COLO668 (cell line): Measurements from ENCODE around the gene PNPLA6.

Experiments used
- DNase-seq: peaks from one replicate; lab custom pipeline; 2025; ENCODE audit not compliant: unreplicated experiment; lab: John Stamatoyannopoulos, UW

The PNPLA6 gene

GRCh38 chr19:7515110-7515644, 20.3 kb upstream of the PNPLA6 start:
- no peak for DNase-seq

GRCh38 chr19:7515645-7516151, 19.8 kb upstream of the PNPLA6 start, which contains the start of gene ZNF358:
Gene ZNF358, plus strand, starts transcription at chr19:7516103. Its CDS starts 3,140 bp downstream, at chr19:7519243.
- peak; percentile 84 for DNase-seq

- DNase-seq: no peak
These were observed 19.2 kb upstream of the PNPLA6 start for GRCh38 chr19:7516333-7516732.

GRCh38 chr19:7516878-7517277, 18.6 kb upstream of the PNPLA6 start:
- DNase-seq: no peak

GRCh38 chr19:7519361-7520130, 16.0 kb upstream of the PNPLA6 start:
- no peak for DNase-seq

- no peak for DNase-seq
These were observed 15.1 kb upstream of the PNPLA6 start for GRCh38 chr19:7520131-7521051.

- DNase-seq: no peak
These were observed 13.9 kb upstream of the PNPLA6 start for GRCh38 chr19:7521551-7522071.

- DNase-seq: peak; percentile 99
These were observed 13.2 kb upstream of the PNPLA6 start, which contains the start of gene MCOLN1 for GRCh38 chr19:7522072-7522922. Gene MCOLN1, plus strand, starts transcription at chr19:7522624. Its CDS starts 127 bp downstream, at chr19:7522751.

GRCh38 chr19:7522923-7523667, 12.4 kb upstream of the PNPLA6 start:
- DNase-seq: no peak

- no peak for DNase-seq
These were observed 11.0 kb upstream of the PNPLA6 start for GRCh38 chr19:7524523-7524922.

GRCh38 chr19:7524992-7525739, 10.4 kb upstream of the PNPLA6 start:
- DNase-seq: no peak

- no peak for DNase-seq
These were observed 9.2 kb upstream of the PNPLA6 start for GRCh38 chr19:7526059-7526929.

GRCh38 chr19:7527516-7528191, 7.9 kb upstream of the PNPLA6 start:
- no peak for DNase-seq

GRCh38 chr19:7528192-7528519, 7.4 kb upstream of the PNPLA6 start:
- DNase-seq: no peak

- DNase-seq: no peak
These were observed 6.8 kb upstream of the PNPLA6 start for GRCh38 chr19:7528522-7529245.

GRCh38 chr19:7529246-7529600, 6.3 kb upstream of the PNPLA6 start:
- DNase-seq: no peak
